ENCODE data around the gene ZSCAN1.

ZSCAN1 gene

GRCh38 chr19:58084596-58085347 lies 50.9 kb downstream of the ZSCAN1 start:
- DNase-seq = no peak

GRCh38 chr19:58085348-58085875 lies 51.6 kb downstream of the ZSCAN1 start:
- no peak for DNase-seq

GRCh38 chr19:58086825-58087710 lies 53.2 kb downstream of the ZSCAN1 start:
- DNase-seq = no peak

- no peak for DNase-seq
Measured at GRCh38 chr19:58088521-58089052, 54.8 kb downstream of the ZSCAN1 start.

GRCh38 chr19:58089846-58090245 lies 56.0 kb downstream of the ZSCAN1 start:
- no peak for DNase-seq

- DNase-seq = no peak
Measured at GRCh38 chr19:58091251-58091995, 57.6 kb downstream of the ZSCAN1 start.

DNA sequence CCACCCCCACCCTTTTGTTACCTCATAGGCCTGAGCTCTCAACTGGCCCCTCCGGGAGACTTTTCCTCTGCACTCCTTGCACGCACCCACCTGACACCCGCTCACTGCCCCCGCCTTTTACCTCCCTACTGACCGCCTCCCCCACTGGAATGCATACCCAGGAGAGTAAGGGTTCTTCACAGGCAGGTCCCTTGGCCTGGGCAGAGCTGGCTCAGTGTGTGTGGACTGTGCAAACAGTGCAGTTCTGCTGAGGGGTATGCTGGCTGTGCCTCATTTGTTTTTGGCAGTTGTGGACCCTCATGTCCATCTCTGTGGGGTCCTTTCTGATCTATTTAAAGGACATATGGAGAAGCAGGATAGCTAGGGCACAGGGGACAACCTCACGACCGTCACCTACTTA lies 59.2 kb downstream of the ZSCAN1 start:
- no peak for DNase-seq

DNA sequence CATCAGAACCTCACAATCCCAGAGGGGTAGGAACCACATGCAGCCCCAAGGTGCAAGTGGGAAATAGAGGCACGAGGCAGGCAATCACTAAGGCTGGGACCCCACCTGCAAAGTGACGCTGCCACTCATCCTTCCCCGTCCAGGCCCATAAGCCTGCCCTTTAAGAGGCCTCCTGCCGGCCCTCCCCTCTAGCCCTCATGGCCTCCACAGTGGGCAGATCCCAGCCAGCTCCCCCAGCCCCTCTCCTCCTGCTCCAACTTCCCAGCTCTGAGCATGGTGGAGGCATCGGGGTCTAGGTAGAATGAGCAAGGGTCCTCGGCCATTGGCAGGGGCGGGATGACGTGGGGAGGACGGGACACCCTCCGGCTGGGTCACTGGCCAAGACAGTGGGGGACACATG lies 61.5 kb downstream of the ZSCAN1 start:
- no peak for DNase-seq

GRCh38 chr19:58096884-58097283 lies 63.1 kb downstream of the ZSCAN1 start:
- DNase-seq = no peak

DNA sequence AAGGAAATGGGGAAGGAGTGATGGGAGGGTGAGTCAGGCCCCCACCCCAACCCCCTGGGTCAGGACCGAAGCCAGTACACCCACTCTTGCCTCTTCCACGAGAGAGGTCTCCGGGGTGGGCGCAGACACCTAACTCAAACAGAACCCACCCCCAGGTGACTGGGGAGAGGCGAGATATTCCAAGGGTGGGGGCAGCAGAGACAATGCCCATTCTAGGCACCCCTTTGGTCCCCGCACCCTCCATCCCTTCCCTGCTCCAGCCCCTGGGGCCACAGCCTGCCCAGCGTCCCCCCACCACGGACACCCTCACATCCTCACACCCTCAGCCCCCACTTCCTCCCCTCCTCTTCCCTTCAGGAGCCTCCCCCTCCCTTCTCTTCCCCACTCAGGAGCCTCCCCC lies 63.5 kb downstream of the ZSCAN1 start:
- DNase-seq = no peak

GRCh38 chr19:58097781-58098681 lies 64.2 kb downstream of the ZSCAN1 start, which contains the start of gene ZSCAN18:
Gene ZSCAN18 (minus strand): TSS chr19:58098231. CDS start chr19:58090267, 7,964 bp downstream.
- peak; percentile 92 for DNase-seq

DNA sequence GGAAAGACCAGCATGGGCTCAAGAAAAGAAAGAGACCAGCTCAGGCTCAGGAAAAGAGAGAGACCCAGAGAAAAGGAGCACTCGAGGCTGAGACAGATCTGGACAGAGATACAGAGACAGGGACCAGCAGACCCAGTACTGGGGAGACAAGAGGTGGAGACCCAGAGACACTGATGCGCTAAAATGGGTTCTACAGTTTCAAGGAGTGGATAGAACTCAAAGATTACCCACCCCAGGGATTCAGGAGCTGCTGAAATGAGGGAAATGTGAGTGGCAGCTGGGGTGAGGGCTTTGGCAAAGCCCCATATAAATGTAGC lies 64.8 kb downstream of the ZSCAN1 start:
- DNase-seq = no peak
